Endothelial cell of umbilical vein (primary cell): Measurements from ENCODE around the gene SIGMAR1. TPM values are rescaled to one million over a fixed set of nuclear protein-coding genes. Genes with fewer than 3 reads are reported as not detected.

Experiments used
- BruUV-seq: library from RNA; stranded (reverse); fragments of 400-500 nt; replicated peaks from 2 replicates; lab custom pipeline; 2021; lab: Mats Ljungman, UMichigan
- CTCF ChIA-PET: fragments of 300-600, 350-600 bp; sonication (Branson Sonifier 250); formaldehyde crosslinking; loops from one replicate; lab custom pipeline; 2021; ENCODE audit warnings: antibody characterized with exemption, inconsistent platforms; lab: Charles Lee
- POLR2A ChIA-PET: fragments of 300-600, 350-600 bp; sonication (Branson Sonifier 250); formaldehyde crosslinking; loops from one replicate; lab custom pipeline; 2021; ENCODE audit warnings: antibody characterized with exemption, inconsistent platforms; lab: Charles Lee
- DNase-seq: peaks from one replicate; pipeline ENCODE4 v3.0.0-alpha.2; 2011; ENCODE audit warnings: low read depth, low spot score
- FAIRE-seq: peaks from 2 replicates; lab custom pipeline; 2011; peaks lifted over from hg19 to GRCh38; lab: Jason Lieb, UNC
- H2AFZ ChIP-seq: 2 replicates; pipeline ENCODE4 v1.6.0; 2012; ENCODE audit warnings: low read depth, low read length, control low read depth, inconsistent platforms
- H3K27ac ChIP-seq: 2 replicates; pipeline ENCODE4 v1.5.1; 2011; ENCODE audit warnings: low read depth, mild to moderate bottlenecking, control low read depth, low read length, moderate library complexity; ENCODE audit not compliant: insufficient read depth
- H3K27me3 ChIP-seq, 2 experiments: 2 replicates each; pipeline versions ENCODE4 v1.6.0 to v1.6.1; 2011; ENCODE audit warnings: low read length in 2 of 2, mixed read lengths in 1 of 2; ENCODE audit not compliant: control insufficient read depth in 2 of 2, insufficient read depth in 2 of 2
- H3K36me3 ChIP-seq, 2 experiments: 2 replicates in 1 of 2; 3 replicates in 1 of 2; pipeline ENCODE4 v1.5.1; 2011; ENCODE audit warnings: low read length in 2 of 2, mild to moderate bottlenecking in 1 of 2, moderate library complexity in 1 of 2; ENCODE audit not compliant: control insufficient read depth in 2 of 2, insufficient read depth in 2 of 2; ENCODE audit errors: extremely low read depth in 1 of 2
- H3K4me1 ChIP-seq: 3 replicates; pipeline ENCODE4 v1.5.1; 2011; ENCODE audit warnings: mild to moderate bottlenecking, low read length; ENCODE audit not compliant: control insufficient read depth, insufficient read depth; ENCODE audit errors: extremely low read depth
- H3K4me2 ChIP-seq: 2 replicates; pipeline ENCODE4 v1.6.1; 2011; ENCODE audit warnings: low read length, control low read depth, mixed read lengths; ENCODE audit not compliant: insufficient read depth
- H3K4me3 ChIP-seq, 3 experiments: fragments of 200-600 bp in 1 of 3; sonication (generic), shearing (Covaris generic) in 1 of 3; replicated peaks in 1 of 3; 2 replicates each; pipeline ENCODE4 v1.5.1; 2011 to 2016; ENCODE audit warnings: control low read depth in 3 of 3, low read length in 3 of 3, mild to moderate bottlenecking in 2 of 3, inconsistent platforms in 1 of 3, low read depth in 1 of 3, moderate library complexity in 1 of 3; ENCODE audit not compliant: insufficient read depth in 1 of 3
- H3K79me2 ChIP-seq: 2 replicates; pipeline ENCODE4 v1.6.0; 2012; ENCODE audit warnings: low read length, inconsistent platforms; ENCODE audit not compliant: control insufficient read depth, insufficient read depth
- H3K9ac ChIP-seq: replicated peaks from 2 replicates; pipeline ENCODE3; 2011; ENCODE audit warnings: low read length, control low read depth; ENCODE audit not compliant: insufficient read depth; ENCODE audit errors: extremely low read depth
- H3K9me1 ChIP-seq: replicated peaks from 3 replicates; pipeline ENCODE4 v1.6.0; 2011; ENCODE audit warnings: mild to moderate bottlenecking, low read length; ENCODE audit not compliant: control insufficient read depth, insufficient read depth; ENCODE audit errors: extremely low read depth
- H3K9me3 ChIP-seq: replicated peaks from 2 replicates; pipeline ENCODE4 v1.5.1; 2012; ENCODE audit warnings: low read length, inconsistent platforms; ENCODE audit not compliant: control insufficient read depth, insufficient read depth
- H4K20me1 ChIP-seq: replicated peaks from 2 replicates; pipeline ENCODE3; 2011; ENCODE audit warnings: mild to moderate bottlenecking, low read length; ENCODE audit not compliant: control insufficient read depth, insufficient read depth; ENCODE audit errors: extremely low read depth
- CTCF ChIP-seq, 2 donors: IDR thresholded peaks; 1 replicate in 1 of 2; 2 replicates in 1 of 2; pipeline ENCODE4 v1.5.1; 2011; ENCODE audit warnings: low read length in 2 of 2, mild to moderate bottlenecking in 2 of 2, moderate library complexity in 2 of 2, control low read depth in 1 of 2, inconsistent platforms in 1 of 2, low read depth in 1 of 2; ENCODE audit not compliant: insufficient read depth in 1 of 2; ENCODE audit errors: extremely low read depth in 1 of 2
- EZH2 ChIP-seq: IDR thresholded peaks from 2 replicates; pipeline ENCODE4 v1.6.1; 2012; ENCODE audit warnings: borderline replicate concordance, low read depth, mild to moderate bottlenecking, moderate library complexity, low read length, inconsistent platforms; ENCODE audit not compliant: severe bottlenecking
- FOS ChIP-seq: IDR thresholded peaks from 2 replicates; pipeline ENCODE4 v1.6.1; 2011; ENCODE audit warnings: mild to moderate bottlenecking, low read length, moderate library complexity, borderline replicate concordance; ENCODE audit not compliant: insufficient read depth
- GATA2 ChIP-seq: IDR thresholded peaks from 2 replicates; pipeline ENCODE4 v1.7.0; 2011; ENCODE audit warnings: low read depth, mild to moderate bottlenecking, moderate library complexity, mixed read lengths, low read length; ENCODE audit not compliant: insufficient read length, insufficient read depth
- JUN ChIP-seq: IDR thresholded peaks from 2 replicates; pipeline ENCODE4 v1.6.1; 2011; ENCODE audit warnings: borderline replicate concordance, low read depth; ENCODE audit not compliant: insufficient read length, insufficient read depth
- MYC ChIP-seq: IDR thresholded peaks from one replicate; pipeline ENCODE4 v1.6.1; 2011; ENCODE audit warnings: mild to moderate bottlenecking, low read depth, low read length
- POLR2A ChIP-seq: IDR thresholded peaks from 2 replicates; pipeline ENCODE4 v1.6.1; 2012; ENCODE audit warnings: low read depth, mild to moderate bottlenecking, control low read depth, low read length
- POLR2AphosphoS5 ChIP-seq: IDR thresholded peaks from 2 replicates; pipeline ENCODE4 v1.6.1; 2012; ENCODE audit warnings: low read depth, mild to moderate bottlenecking, control low read depth, low read length, moderate library complexity; ENCODE audit not compliant: insufficient read depth
- dilution Hi-C: fragments of 300-500 bp; cut with MboI; formaldehyde crosslinking; loops from one replicate; pipeline ENCODE4 v1.15.0; 2019; ENCODE audit warnings: low sequenced_read_pairs; ENCODE audit not compliant: extremely low pct_ligation_motif_present
- intact Hi-C: fragments of 100-400 bp; cut with micrococcal nuclease; formaldehyde crosslinking; loops from one replicate; pipeline ENCODE4 v1.10.0; 2022
- polyA plus RNA-seq, 4 experiments: library from polyadenylated mRNA; depleted of rRNA in 3 of 4; stranded (reverse) in 3 of 4; unstranded in 1 of 4; fragments of >200 nt; gene quantifications; 2 replicates each; pipeline versions ENCODE4 v1.2.1 to v1.2.3, GENCODE V29; 2011 to 2012; ENCODE audit warnings: missing spikeins in 1 of 4
- total RNA-seq: library from RNA; stranded (reverse); gene quantifications from 2 replicates; pipeline ENCODE4 v1.2.3, GENCODE V29; 2021
- TF ChIP-seq, protein P1 (sequence below): IDR thresholded peaks from 2 replicates; pipeline ENCODE4 v1.6.1; 2011; ENCODE audit not compliant: insufficient read depth, insufficient read length

Gene SIGMAR1
- total and polyA plus RNA-seq, 2 donors (not counting 3 experiments of a cell fraction or from before 2014, with no cell fraction given) = 78.4 to 81.2 TPM

DNA sequence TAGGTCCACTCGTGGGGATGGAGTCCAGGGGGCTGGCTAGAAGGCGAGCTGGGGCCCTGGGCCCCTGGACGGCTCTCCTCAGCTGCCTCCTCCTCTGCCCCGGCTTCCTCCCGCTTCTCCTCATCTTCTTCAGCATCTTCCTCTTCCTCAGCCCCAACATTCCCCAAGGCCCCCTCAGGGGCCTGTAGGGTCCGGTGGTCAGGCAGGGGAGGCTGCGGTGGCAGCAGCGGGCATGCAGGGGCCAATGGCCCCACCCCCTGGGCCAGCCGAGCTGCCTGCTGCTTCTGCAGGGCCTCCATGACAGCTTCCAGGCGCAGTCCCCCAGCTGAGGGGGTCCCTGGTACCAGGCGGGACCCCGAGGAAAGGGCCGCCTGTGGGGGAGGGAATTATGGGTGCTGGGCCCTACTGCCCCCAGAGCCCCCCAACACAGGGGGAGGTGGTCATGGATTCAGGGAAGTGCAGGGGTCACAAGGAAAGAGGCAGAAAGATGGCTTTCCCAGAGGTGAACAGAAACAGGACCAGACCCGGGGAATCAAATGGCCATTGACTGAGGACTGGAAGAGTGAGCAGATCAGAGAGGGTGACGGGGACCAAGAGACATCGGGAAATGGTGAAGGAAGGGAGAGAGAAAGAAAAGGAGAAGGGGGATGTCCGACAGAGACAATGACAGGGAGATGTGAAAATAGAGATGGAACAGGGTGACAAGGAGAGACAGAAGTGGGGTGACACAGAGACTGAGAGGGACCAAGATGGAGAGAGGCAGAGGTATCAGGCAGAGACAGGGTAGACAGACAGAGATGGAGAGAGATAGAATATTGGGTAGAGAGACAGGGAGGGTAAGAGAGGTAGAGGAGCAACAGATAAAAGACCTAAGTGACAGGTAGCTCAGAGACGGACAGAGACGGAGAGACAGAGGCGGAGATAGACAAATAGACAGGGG is 9.6 kb downstream of the SIGMAR1 start:
- POLR2A ChIA-PET = no interaction called here
- H3K9me3 ChIP-seq = no peaks in the 10 kb centered on the region

More for the DNA sequence above, 9.6 kb downstream of the SIGMAR1 start:
- H3K4me3 ChIP-seq = no peak overlapping the region
- FAIRE-seq (no peak), DNase-seq (no peak)
- CTCF ChIA-PET = interaction anchor here (1.0 kb wide), 1 partner anchor 14 kb away, joined by 3 read pairs; no protein-coding TSS in a partner anchor
- no peak overlapping the region for H3K9ac ChIP-seq
- TF ChIP-seq MYC = no peak
- TF ChIP-seq, protein P1, sequence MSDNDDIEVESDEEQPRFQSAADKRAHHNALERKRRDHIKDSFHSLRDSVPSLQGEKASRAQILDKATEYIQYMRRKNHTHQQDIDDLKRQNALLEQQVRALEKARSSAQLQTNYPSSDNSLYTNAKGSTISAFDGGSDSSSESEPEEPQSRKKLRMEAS = no peak
- no peak for TF ChIP-seq EZH2
- no peak for TF ChIP-seq CTCF (IDR thresholded peaks at IDR 0.05; ENCODE audit: extremely low read depth in 1 of 2, insufficient read depth in 1 of 2, low read depth in 1 of 2, low read length in 2 of 2)
- no peak for TF ChIP-seq POLR2AphosphoS5
- TF ChIP-seq JUN = no peak
- no peak for TF ChIP-seq GATA2
- TF ChIP-seq FOS = no peak
- TF ChIP-seq POLR2A = no peak
- H4K20me1 ChIP-seq = no peaks in the 10 kb centered on the region
- H2AFZ ChIP-seq = no peak overlapping the region
- peaks cover 71 to 82% of the 10 kb centered on the region in 2 experiments for H3K27me3 ChIP-seq
- no peak overlapping the region for H3K4me2 ChIP-seq
- H3K36me3 ChIP-seq = no peaks in the 10 kb centered on the region
- H3K4me1 ChIP-seq = peaks cover 7% of the 10 kb centered on the region
- dilution Hi-C loops = no loop called here
- no peaks in the 10 kb centered on the region for H3K79me2 ChIP-seq
- intact Hi-C loops = no loop called here
- BruUV-seq = no TSS peak
- no peaks in the 10 kb centered on the region for H3K9me1 ChIP-seq
- H3K27ac ChIP-seq = no peak overlapping the region
